AG04449 (cell line): ENCODE results near the gene TARS3.
A peak's percentile ranks its signal among the peaks of the same experiment; 100 is the strongest.

Experiments
- CTCF ChIA-PET: fragments of 350-600 bp; formaldehyde crosslinking; extraction: SDS; loops from one replicate; lab custom pipeline; 2021; ENCODE audit warnings: antibody characterized with exemption; lab: Yijun Ruan, JAX
- POLR2A ChIA-PET: fragments of 400-600, 350-600 bp; formaldehyde crosslinking; extraction: SDS; loops from one replicate; lab custom pipeline; 2020; ENCODE audit warnings: antibody characterized with exemption, inconsistent platforms; lab: Yijun Ruan, JAX
- DNase-seq: peaks from one replicate; pipeline ENCODE4 v3.0.0-alpha.2; 2010; ENCODE audit warnings: low read depth, low spot score
- H3K4me3 ChIP-seq: 2 replicates; pipeline ENCODE4 v1.5.1; 2011; ENCODE audit warnings: low read depth, mild to moderate bottlenecking, control low read depth, low read length
- CTCF ChIP-seq: IDR thresholded peaks from one replicate; pipeline ENCODE4 v1.5.1; 2011; ENCODE audit warnings: mild to moderate bottlenecking, moderate library complexity, low read length, control low read depth, inconsistent platforms; ENCODE audit not compliant: insufficient read depth; ENCODE audit errors: missing control alignments

Gene TARS3

GRCh38 chr15:101723171-101723873 is 951 bp downstream of the TARS3 start:
- CTCF ChIA-PET: interaction anchor here (1.0 to 1.9 kb wide), 6 partner anchors 10 to 82 kb away, joined by 3 to 5 read pairs (median 4); no protein-coding TSS in a partner anchor
- no peak for TF ChIP-seq CTCF
- H3K4me3 ChIP-seq: peak overlapping the region; percentile 80
- POLR2A ChIA-PET: interaction anchor here (1.7 kb wide), 1 partner anchor 12 kb away, joined by 10 read pairs; no protein-coding TSS in a partner anchor
- DNase-seq: no peak

- DNase-seq: no peak
- no peak overlapping the region for H3K4me3 ChIP-seq
- ChIA-PET POLR2A (no interaction called here), CTCF (interaction anchor here (1.6 to 3.8 kb wide), 2 partner anchors 10 to 78 kb away, joined by 3 to 12 read pairs; no protein-coding TSS in a partner anchor)
- TF ChIP-seq CTCF: no peak
Observed at GRCh38 chr15:101718896-101719295, 5.4 kb downstream of the TARS3 start.

GRCh38 chr15:101712078-101712477 is 12.2 kb downstream of the TARS3 start:
- POLR2A ChIA-PET: interaction anchor here (0.7 to 2.0 kb wide), 2 partner anchors 12 to 27 kb away, joined by 3 to 10 read pairs; partner anchors contain the start of gene TARS3
- TF ChIP-seq CTCF: no peak
- CTCF ChIA-PET: interaction anchor here (1.6 to 1.8 kb wide), 2 partner anchors 9 to 11 kb away, joined by 5 to 7 read pairs; no protein-coding TSS in a partner anchor
- DNase-seq: no peak
- H3K4me3 ChIP-seq: no peak overlapping the region

- POLR2A ChIA-PET: interaction anchor here (0.8 to 2.0 kb wide), 3 partner anchors 13 to 35 kb away, joined by 3 to 10 read pairs (median 4); partner anchors contain the start of gene TARS3
- TF ChIP-seq CTCF: no peak
- H3K4me3 ChIP-seq: no peak overlapping the region
- DNase-seq: peak; percentile 28
- CTCF ChIA-PET: interaction anchor here (1.0 to 1.5 kb wide), 3 partner anchors 12 to 70 kb away, joined by 3 to 4 read pairs (median 3); no protein-coding TSS in a partner anchor
Observed at GRCh38 chr15:101710806-101711205, 13.5 kb downstream of the TARS3 start.

DNA sequence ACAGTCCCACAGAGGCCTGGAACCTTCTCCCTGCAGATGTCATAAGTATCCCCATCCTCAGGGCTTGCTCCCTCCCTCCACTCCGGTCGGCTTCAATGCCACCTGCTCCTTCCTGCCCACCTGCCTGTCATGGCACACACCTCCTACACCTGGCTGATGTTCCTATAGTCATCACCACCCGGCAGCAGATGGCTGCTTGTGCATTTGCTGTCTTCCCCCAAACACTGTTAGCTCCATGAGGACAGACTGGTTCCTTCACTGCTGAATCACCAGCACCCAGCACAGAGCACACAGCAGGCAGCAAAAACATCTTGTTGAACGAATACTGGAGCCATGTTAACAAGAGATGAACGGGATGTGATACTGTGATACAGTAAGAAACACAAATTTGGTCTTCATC is 14.8 kb downstream of the TARS3 start:
- ChIA-PET POLR2A (no interaction called here), CTCF (interaction anchor here (0.8 to 1.5 kb wide), 2 partner anchors 11 to 26 kb away, joined by 3 read pairs; no protein-coding TSS in a partner anchor)

More for the DNA sequence above, 14.8 kb downstream of the TARS3 start:
- no peak for DNase-seq
- no peak for TF ChIP-seq CTCF
- H3K4me3 ChIP-seq: no peak overlapping the region
